HepG2 (cell line): ENCODE results near the gene CMTM2. TPM values are rescaled to one million over a fixed set of nuclear protein-coding genes. Genes with fewer than 3 reads are reported as not detected.

ENCODE experiments used
- HOXA9 ChIP-seq: sonication (generic); formaldehyde crosslinking; IDR thresholded peaks from 2 replicates; pipeline ENCODE4 v1.8.1; 2022; ENCODE audit warnings: missing genetic modification reagents, mild to moderate bottlenecking, moderate library complexity, borderline replicate concordance
- SNRNP70 ChIP-seq: fragments of 200-400 bp; formaldehyde crosslinking; IDR thresholded peaks from 2 replicates; pipeline ENCODE4 v1.6.1; 2017; ENCODE audit warnings: mild to moderate bottlenecking, low read depth, low read length, moderate library complexity
- THAP9 ChIP-seq: sonication (generic); formaldehyde crosslinking; IDR thresholded peaks from 2 replicates; pipeline ENCODE4; 2020; ENCODE audit warnings: missing genetic modification reagents, mild to moderate bottlenecking, borderline replicate concordance
- ZHX2 ChIP-seq, 2 experiments: sonication (generic) in 1 of 2; formaldehyde crosslinking in 1 of 2; IDR thresholded peaks; 2 replicates each; pipeline versions ENCODE4 v1.6.1 to v1.9.0; 2014 to 2022; ENCODE audit warnings: antibody characterized with exemption in 1 of 2, borderline replicate concordance in 1 of 2, inconsistent platforms in 1 of 2, low read depth in 1 of 2, missing genetic modification reagents in 1 of 2
- ZNF431 ChIP-seq: sonication (generic); formaldehyde crosslinking; IDR thresholded peaks from 2 replicates; pipeline ENCODE4 v1.9.0; 2022; ENCODE audit warnings: missing genetic modification reagents, low read depth, mild to moderate bottlenecking, borderline replicate concordance
- polyA plus RNA-seq, 8 experiments: library from polyadenylated mRNA; depleted of rRNA in 3 of 8; stranded (reverse) in 7 of 8; unstranded in 1 of 8; fragments of >200 nt; fragmentation: Illumina TruSeq in 4 of 8; extraction: Trizol in 4 of 8; gene quantifications; 2 replicates each; pipeline versions ENCODE4 v1.2.1 to v1.2.3, GENCODE V29; 2011 to 2016; ENCODE audit warnings: low read depth in 4 of 8, missing spikeins in 1 of 8, mixed read lengths in 1 of 8; ENCODE audit not compliant: insufficient read depth in 1 of 8
- total RNA-seq, 5 experiments: library from RNA; depleted of rRNA; stranded (reverse); fragments of >200 nt; fragmentation: Illumina TruSeq; extraction: Trizol; gene quantifications; 2 replicates each; pipeline ENCODE4 v1.2.3, GENCODE V29; 2016; ENCODE audit warnings: low read depth in 1 of 5

CMTM2 gene
- total and polyA plus RNA-seq, 2 of the 13 experiments (the other 11 are each of a cell fraction or from before 2014, with no cell fraction given), result not detected

DNA sequence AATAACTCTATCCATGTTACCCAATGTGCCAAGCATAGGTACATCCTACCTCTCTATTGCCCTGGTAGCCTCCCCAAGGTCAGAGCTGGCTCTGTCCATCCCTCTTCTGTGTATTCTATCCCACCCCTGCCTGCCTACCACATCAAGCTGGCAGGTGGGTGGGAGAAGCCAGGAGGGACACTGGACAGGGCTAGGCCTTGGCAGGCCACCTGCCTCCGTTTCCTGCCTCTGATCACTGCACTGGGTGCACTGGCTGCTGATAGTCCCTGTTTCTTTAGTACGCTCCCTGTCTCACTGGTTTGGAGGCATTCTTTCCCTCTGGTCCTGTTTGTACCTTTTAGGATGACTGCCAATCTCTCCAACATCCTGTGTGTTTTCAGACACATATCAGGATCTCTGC, 42.0 kb upstream of the CMTM2 start (continued):
- no peak for TF ChIP-seq ZHX2 (IDR thresholded peaks at IDR 0.05; ENCODE audit: low read depth)
- no peak for TF ChIP-seq ZHX2 (CRISPR knock-in tag; IDR thresholded peaks at IDR 0.05; ENCODE audit: borderline replicate concordance)
- no peak for TF ChIP-seq ZNF431 (CRISPR knock-in tag)
- TF ChIP-seq HOXA9 (CRISPR knock-in tag), result no peak
- no peak for TF ChIP-seq SNRNP70
- TF ChIP-seq THAP9 (CRISPR knock-in tag), result no peak
